COLO829 (cell line): Measurements from ENCODE around the gene KMT2B.

Source experiments
- DNase-seq: peaks from one replicate; pipeline ENCODE4 v3.0.0; 2012; ENCODE audit warnings: low spot score

KMT2B gene

GRCh38 chr19:35777961-35778360, 60.2 kb downstream of the KMT2B start:
- no peak for DNase-seq

- DNase-seq = no peak
Observed at GRCh38 chr19:35779033-35779432, 61.2 kb downstream of the KMT2B start.

GRCh38 chr19:35780058-35780457, 62.3 kb downstream of the KMT2B start:
- no peak for DNase-seq

GRCh38 chr19:35780717-35781116, 62.9 kb downstream of the KMT2B start:
- no peak for DNase-seq

GRCh38 chr19:35781650-35782049, 63.8 kb downstream of the KMT2B start:
- no peak for DNase-seq

GRCh38 chr19:35782589-35782988, 64.8 kb downstream of the KMT2B start:
- no peak for DNase-seq

GRCh38 chr19:35783469-35784434, 65.9 kb downstream of the KMT2B start:
- DNase-seq = no peak

GRCh38 chr19:35784503-35785338, 66.9 kb downstream of the KMT2B start:
- DNase-seq = no peak

GRCh38 chr19:35785339-35785627, 67.5 kb downstream of the KMT2B start:
- no peak for DNase-seq

GRCh38 chr19:35786299-35787160, 68.7 kb downstream of the KMT2B start:
- DNase-seq = no peak

- no peak for DNase-seq
Observed at GRCh38 chr19:35787227-35787799, 69.5 kb downstream of the KMT2B start.
